ENCODE measurements around the gene LGI1.

LGI1 gene

GRCh38 chr10:93754761-93755160, 3.0 kb upstream of the LGI1 start:
- no peak for DNase-seq (ENCODE audit: low read depth in 2 of 3, low spot score in 1 of 3)

GRCh38 chr10:93755443-93756116, 2.2 kb upstream of the LGI1 start:
- DNase-seq (ENCODE audit: low read depth in 2 of 3, low spot score in 1 of 3), result no peak

GRCh38 chr10:93756118-93756517, 1.6 kb upstream of the LGI1 start:
- no peak for DNase-seq (ENCODE audit: low read depth in 2 of 3, low spot score in 1 of 3)

GRCh38 chr10:93757136-93757535, 600 bp upstream of the LGI1 start:
- no peak for DNase-seq (ENCODE audit: low read depth in 2 of 3, low spot score in 1 of 3)

- no peak for DNase-seq (ENCODE audit: low read depth in 2 of 3, low spot score in 1 of 3)
Measured at GRCh38 chr10:93758508-93758885, 761 bp downstream of the LGI1 start.

- no peak for DNase-seq (ENCODE audit: low read depth in 2 of 3, low spot score in 1 of 3)
Measured at GRCh38 chr10:93758891-93759410, 1.2 kb downstream of the LGI1 start.

- no peak for DNase-seq (ENCODE audit: low read depth in 2 of 3, low spot score in 1 of 3)
Measured at GRCh38 chr10:93760490-93760889, 2.8 kb downstream of the LGI1 start.

- DNase-seq (ENCODE audit: low read depth in 2 of 3, low spot score in 1 of 3), result no peak
Measured at GRCh38 chr10:93762979-93763391, 5.2 kb downstream of the LGI1 start.

GRCh38 chr10:93766918-93767317, 9.2 kb downstream of the LGI1 start:
- no peak for DNase-seq (ENCODE audit: low read depth in 2 of 3, low spot score in 1 of 3)

GRCh38 chr10:93767724-93768399, 10.1 kb downstream of the LGI1 start:
- DNase-seq (ENCODE audit: low read depth in 2 of 3, low spot score in 1 of 3), result no peak

- no peak for DNase-seq (ENCODE audit: low read depth in 2 of 3, low spot score in 1 of 3)
Measured at GRCh38 chr10:93768892-93769291, 11.2 kb downstream of the LGI1 start.

GRCh38 chr10:93771354-93771753, 13.6 kb downstream of the LGI1 start:
- DNase-seq (ENCODE audit: low read depth in 2 of 3, low spot score in 1 of 3), result no peak

- DNase-seq (ENCODE audit: low read depth in 2 of 3, low spot score in 1 of 3), result no peak
Measured at GRCh38 chr10:93773120-93773519, 15.4 kb downstream of the LGI1 start.

- no peak for DNase-seq (ENCODE audit: low read depth in 2 of 3, low spot score in 1 of 3)
Measured at GRCh38 chr10:93773705-93774104, 16.0 kb downstream of the LGI1 start.

- no peak for DNase-seq (ENCODE audit: low read depth in 2 of 3, low spot score in 1 of 3)
Measured at GRCh38 chr10:93775356-93775755, 17.6 kb downstream of the LGI1 start.

- DNase-seq (ENCODE audit: low read depth in 2 of 3, low spot score in 1 of 3), result no peak
Measured at GRCh38 chr10:93777092-93777491, 19.4 kb downstream of the LGI1 start.

GRCh38 chr10:93784059-93784458, 26.3 kb downstream of the LGI1 start:
- no peak for DNase-seq (ENCODE audit: low read depth in 2 of 3, low spot score in 1 of 3)

- DNase-seq (ENCODE audit: low read depth in 2 of 3, low spot score in 1 of 3), result no peak
Measured at GRCh38 chr10:93788413-93789208, 30.9 kb downstream of the LGI1 start.

- DNase-seq (ENCODE audit: low read depth in 2 of 3, low spot score in 1 of 3), result no peak
Measured at GRCh38 chr10:93790439-93790838, 32.7 kb downstream of the LGI1 start.

GRCh38 chr10:93796167-93796566, 38.4 kb downstream of the LGI1 start:
- no peak for DNase-seq (ENCODE audit: low read depth in 2 of 3, low spot score in 1 of 3)

GRCh38 chr10:93797825-93798224, 40.1 kb downstream of the LGI1 start:
- DNase-seq (ENCODE audit: low read depth in 2 of 3, low spot score in 1 of 3), result no peak

GRCh38 chr10:93799155-93799708, 41.5 kb downstream of the LGI1 start:
- DNase-seq (ENCODE audit: low read depth in 2 of 3, low spot score in 1 of 3), result no peak
